Choroid plexus epithelial cell (primary cell): ENCODE results near the gene EIF3M.

Source experiments
- DNase-seq: peaks from one replicate; pipeline ENCODE4 v3.0.0-alpha.2; 2010; ENCODE audit warnings: low read depth
- H3K4me3 ChIP-seq: 2 replicates; pipeline ENCODE4 v1.5.1; 2011; ENCODE audit warnings: low read depth, mild to moderate bottlenecking, control low read depth, low read length, moderate library complexity
- CTCF ChIP-seq: conservative IDR thresholded peaks from 2 replicates; pipeline ENCODE4 v1.5.1; 2011; ENCODE audit warnings: low read depth, mild to moderate bottlenecking, control low read depth, inconsistent platforms, low read length, moderate library complexity

Gene EIF3M

GRCh38 chr11:32561835-32562234, 21.8 kb upstream of the EIF3M start:
- no peak for DNase-seq
- TF ChIP-seq CTCF: no peak
- H3K4me3 ChIP-seq: no peak overlapping the region

GRCh38 chr11:32562839-32563599, 20.6 kb upstream of the EIF3M start:
- no peak overlapping the region for H3K4me3 ChIP-seq
- DNase-seq: peak; percentile 35
- no peak for TF ChIP-seq CTCF

- DNase-seq: no peak
- no peak overlapping the region for H3K4me3 ChIP-seq
- TF ChIP-seq CTCF: no peak
These were observed 20.1 kb upstream of the EIF3M start for GRCh38 chr11:32563600-32563959.

GRCh38 chr11:32566517-32566916, 17.1 kb upstream of the EIF3M start:
- DNase-seq: peak; percentile 18
- no peak for TF ChIP-seq CTCF
- no peak overlapping the region for H3K4me3 ChIP-seq

- H3K4me3 ChIP-seq: no peak overlapping the region
- DNase-seq: no peak
- TF ChIP-seq CTCF: no peak
These were observed 16.5 kb upstream of the EIF3M start for GRCh38 chr11:32567154-32567553.

GRCh38 chr11:32569313-32569881, 14.2 kb upstream of the EIF3M start:
- TF ChIP-seq CTCF: no peak
- no peak for DNase-seq
- H3K4me3 ChIP-seq: no peak overlapping the region

GRCh38 chr11:32571039-32571438, 12.6 kb upstream of the EIF3M start:
- H3K4me3 ChIP-seq: no peak overlapping the region
- DNase-seq: peak; percentile 11
- TF ChIP-seq CTCF: peak; percentile 7
